Stimulated activated CD4-positive, alpha-beta T cell treated with anti-CD3 and anti-CD28 coated beads, Interleukin-12 subunit alpha, Interleukin-12 subunit beta, amount 100 ng/mL, for 48 hours (primary cell): ENCODE measurements around the gene UPF3A.
"Not testable (repeated sequence)": the region's sequence is repeated elsewhere in the genome, so short reads cannot be mapped to it uniquely, and the experiment has no call there.

Source experiments
- DNase-seq, 3 donors: peaks; one replicate each; pipeline ENCODE4 v3.0.0-alpha.2; 2020; ENCODE audit warnings: low read depth in 2 of 3, low spot score in 1 of 3

UPF3A gene

GRCh38 chr13:114281351-114282040, at the start of gene UPF3A:
UPF3A (plus strand) TSS chr13:114281601; CDS start chr13:114281640, 39 bp downstream.
- peak; percentile 80 to 86 (median 80) for DNase-seq

GRCh38 chr13:114231886-114232285, 49.5 kb upstream of the UPF3A start:
- no peak for DNase-seq

- DNase-seq = no peak
These were observed 47.1 kb upstream of the UPF3A start for GRCh38 chr13:114234266-114234644.

- DNase-seq = peak; percentile 87 to 93 (median 91)
These were observed 46.6 kb upstream of the UPF3A start, which contains the start of gene CDC16 for GRCh38 chr13:114234645-114235421. CDC16 (plus strand) TSS chr13:114234897; CDS start chr13:114235085, 188 bp downstream.

GRCh38 chr13:114235697-114236096, 45.7 kb upstream of the UPF3A start:
- DNase-seq = no peak

GRCh38 chr13:114236227-114236626, 45.2 kb upstream of the UPF3A start:
- DNase-seq = no peak

- DNase-seq = no peak
These were observed 43.8 kb upstream of the UPF3A start for GRCh38 chr13:114237415-114238112.

- no peak for DNase-seq
These were observed 39.5 kb upstream of the UPF3A start for GRCh38 chr13:114241918-114242317.

- no peak for DNase-seq
These were observed 37.4 kb upstream of the UPF3A start for GRCh38 chr13:114243971-114244370.

- DNase-seq = no peak
These were observed 36.8 kb upstream of the UPF3A start for GRCh38 chr13:114244637-114245036.

GRCh38 chr13:114248011-114248410, 33.4 kb upstream of the UPF3A start:
- no peak for DNase-seq

GRCh38 chr13:114249077-114249476, 32.3 kb upstream of the UPF3A start:
- no peak for DNase-seq

- not testable (repeated sequence) for DNase-seq
These were observed 29.6 kb upstream of the UPF3A start for GRCh38 chr13:114251639-114252440.

GRCh38 chr13:114256547-114256946, 24.9 kb upstream of the UPF3A start:
- DNase-seq = no peak

- no peak for DNase-seq
These were observed 24.4 kb upstream of the UPF3A start for GRCh38 chr13:114257014-114257413.

GRCh38 chr13:114258589-114258988, 22.8 kb upstream of the UPF3A start:
- no peak for DNase-seq

GRCh38 chr13:114259374-114259773, 22.0 kb upstream of the UPF3A start:
- no peak for DNase-seq

GRCh38 chr13:114259974-114260373, 21.4 kb upstream of the UPF3A start:
- no peak for DNase-seq

GRCh38 chr13:114260814-114261213, 20.6 kb upstream of the UPF3A start:
- no peak for DNase-seq

GRCh38 chr13:114261328-114261965, 20.0 kb upstream of the UPF3A start:
- DNase-seq = no peak
